Measurements from ENCODE around the gene ECM2.

The ECM2 gene

DNA sequence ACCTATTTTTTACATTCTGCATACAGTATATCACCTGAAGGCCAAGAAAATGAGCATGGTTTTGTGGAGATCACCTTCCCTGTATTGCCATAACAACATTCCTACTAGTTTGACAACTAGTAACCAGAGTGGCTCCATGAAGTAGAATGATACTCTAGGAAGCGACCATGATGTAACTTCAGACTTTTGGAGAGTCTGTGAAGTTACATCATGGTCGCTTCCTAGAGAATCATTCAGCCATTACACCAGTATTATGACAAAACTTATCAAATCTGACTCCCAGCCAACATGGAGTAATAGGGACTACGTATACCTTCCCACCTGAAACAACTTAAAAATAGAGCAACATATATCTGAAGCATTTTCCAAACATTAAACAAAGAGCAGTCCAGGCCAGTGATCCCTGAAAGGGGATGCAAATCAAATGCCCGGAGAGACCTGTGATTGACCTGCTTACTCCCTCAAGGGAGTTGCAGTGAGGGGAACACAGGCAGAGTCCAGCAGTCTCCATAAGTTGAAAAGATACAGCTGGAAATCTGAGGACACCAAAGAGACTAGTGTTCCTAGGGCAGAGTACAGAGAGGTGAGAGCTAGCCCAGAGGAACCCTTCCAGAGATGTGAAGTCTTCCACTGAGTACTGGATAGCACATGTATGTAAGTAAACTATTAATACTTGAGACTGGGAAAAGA lies 7.8 kb downstream of the ECM2 start:
- no peak for DNase-seq (ENCODE audit: low spot score)

- DNase-seq (ENCODE audit: low spot score) = no peak
These were observed 8.4 kb downstream of the ECM2 start for GRCh38 chr9:92527291-92527828.

DNA sequence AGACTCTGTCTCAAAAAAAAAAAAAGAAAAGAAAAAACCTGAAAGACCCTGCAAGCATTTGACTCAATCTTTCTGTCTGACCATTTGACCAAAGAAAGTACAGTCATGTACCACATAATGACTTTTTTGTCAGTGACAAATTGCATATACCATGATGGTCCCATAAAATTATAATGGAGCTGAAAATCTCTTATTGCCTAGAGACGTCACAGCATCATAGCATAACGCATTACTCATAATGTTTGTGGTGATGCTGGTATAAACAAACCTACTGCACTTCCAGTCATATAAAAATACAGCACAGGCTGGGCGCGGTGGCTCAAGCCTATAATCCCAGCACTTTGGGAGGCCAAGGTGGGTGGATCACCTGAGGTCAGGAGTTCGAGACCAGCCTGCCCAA lies 10.5 kb downstream of the ECM2 start:
- no peak for DNase-seq (ENCODE audit: low spot score)

DNA sequence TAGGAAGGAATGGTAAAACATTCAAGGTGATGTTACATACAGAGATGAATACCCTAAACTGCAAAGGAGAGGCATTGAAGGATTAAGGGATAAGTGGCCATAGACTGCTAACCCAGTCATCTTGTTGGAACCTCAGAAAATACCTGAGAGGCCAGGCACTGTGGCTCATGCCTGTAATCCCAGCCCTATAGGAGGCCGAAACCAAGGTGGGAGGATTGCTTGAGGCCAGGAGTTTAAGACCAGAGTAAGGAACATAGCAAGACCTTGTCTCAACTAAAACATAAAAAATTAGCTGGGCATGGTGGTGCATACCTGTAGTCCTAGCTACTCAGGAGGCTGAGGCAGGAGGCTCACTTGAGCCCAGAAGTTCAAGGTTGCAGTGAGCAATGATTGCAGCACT lies 10.9 kb downstream of the ECM2 start:
- no peak for DNase-seq (ENCODE audit: low spot score)

GRCh38 chr9:92522983-92523970 lies 12.5 kb downstream of the ECM2 start:
- no peak for DNase-seq (ENCODE audit: low spot score)

DNA sequence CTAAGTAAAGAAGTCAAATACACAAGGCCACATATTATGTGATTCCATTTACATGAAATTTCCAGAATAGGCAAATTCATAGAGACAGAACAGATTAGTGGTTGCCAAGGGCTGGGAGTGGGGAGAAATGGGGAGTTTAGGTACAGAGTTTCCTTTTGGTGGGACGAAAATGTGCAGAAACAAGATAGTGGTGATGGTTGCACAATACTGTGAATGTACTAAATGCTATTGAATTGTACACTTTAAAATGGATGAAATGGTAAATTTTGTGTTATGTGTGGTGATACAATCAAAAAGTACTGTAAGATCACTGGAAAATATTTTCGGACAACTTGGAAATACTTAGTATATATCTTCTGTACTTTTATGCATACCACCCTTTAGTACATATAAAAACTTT lies 15.0 kb downstream of the ECM2 start:
- DNase-seq (ENCODE audit: low spot score) = no peak

DNA sequence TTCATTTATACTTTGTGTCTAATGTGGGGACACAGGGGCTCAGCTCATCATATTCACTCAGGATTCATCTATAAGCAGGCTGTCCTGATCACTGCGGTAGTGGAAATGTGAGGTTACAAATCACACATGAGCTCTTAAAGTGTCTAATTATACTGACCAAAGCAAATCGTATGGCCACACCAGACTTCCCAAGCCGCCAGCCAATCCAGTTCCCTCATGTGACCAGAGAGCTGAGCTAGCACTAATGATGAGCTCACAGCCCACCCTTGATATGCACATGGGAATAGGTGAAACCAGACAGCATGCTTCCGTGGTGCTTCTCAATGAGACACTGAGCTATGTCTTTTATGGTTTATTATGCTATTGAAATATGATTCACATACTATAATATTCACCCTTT lies 17.6 kb downstream of the ECM2 start:
- no peak for DNase-seq (ENCODE audit: low spot score)

DNA sequence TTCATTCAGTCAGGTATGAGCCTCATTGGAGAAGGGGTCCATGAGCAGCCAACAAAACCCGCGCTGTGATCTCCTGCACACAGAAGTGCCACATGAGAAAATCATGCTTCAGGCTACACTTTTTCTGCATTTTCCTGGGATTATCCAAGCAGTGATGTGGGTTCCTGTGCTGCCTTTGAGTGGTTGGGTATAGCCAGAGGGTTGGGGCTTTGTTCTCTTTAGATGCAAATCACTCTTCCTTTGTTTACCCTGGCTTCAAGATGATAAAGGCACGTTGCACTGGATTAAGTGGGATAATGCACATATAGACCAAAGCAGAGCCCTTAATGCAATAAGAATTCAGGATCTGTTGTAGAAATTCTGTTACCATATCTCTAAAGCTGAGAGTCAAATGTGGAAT lies 18.7 kb downstream of the ECM2 start:
- no peak for DNase-seq (ENCODE audit: low spot score)

- no peak for DNase-seq (ENCODE audit: low spot score)
These were observed 19.3 kb downstream of the ECM2 start for GRCh38 chr9:92516521-92516920.

GRCh38 chr9:92514635-92515034 lies 21.2 kb downstream of the ECM2 start:
- no peak for DNase-seq (ENCODE audit: low spot score)

- no peak for DNase-seq (ENCODE audit: low spot score)
These were observed 22.4 kb downstream of the ECM2 start for GRCh38 chr9:92513349-92513748.

DNA sequence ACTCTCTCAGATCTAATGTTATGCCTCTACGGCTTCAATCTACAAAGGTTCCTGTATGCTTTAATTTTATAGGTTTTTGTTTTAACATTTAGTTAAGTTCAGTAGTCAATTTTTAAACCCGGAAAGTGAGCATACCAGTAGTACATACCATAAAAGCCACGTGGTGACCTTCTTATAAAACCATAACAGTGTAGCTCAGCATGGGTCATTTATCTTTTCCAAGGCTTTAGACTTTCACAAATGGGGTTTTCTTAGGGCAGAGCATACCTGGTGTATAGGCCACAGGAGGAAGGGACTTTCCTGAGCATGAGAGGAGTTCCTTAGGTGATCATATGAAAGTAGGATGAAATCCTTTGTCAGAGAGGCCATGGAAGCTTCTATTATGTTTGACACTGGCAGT lies 23.2 kb downstream of the ECM2 start:
- no peak for DNase-seq (ENCODE audit: low spot score)

GRCh38 chr9:92510747-92511146 lies 25.0 kb downstream of the ECM2 start:
- no peak for DNase-seq (ENCODE audit: low spot score)

DNA sequence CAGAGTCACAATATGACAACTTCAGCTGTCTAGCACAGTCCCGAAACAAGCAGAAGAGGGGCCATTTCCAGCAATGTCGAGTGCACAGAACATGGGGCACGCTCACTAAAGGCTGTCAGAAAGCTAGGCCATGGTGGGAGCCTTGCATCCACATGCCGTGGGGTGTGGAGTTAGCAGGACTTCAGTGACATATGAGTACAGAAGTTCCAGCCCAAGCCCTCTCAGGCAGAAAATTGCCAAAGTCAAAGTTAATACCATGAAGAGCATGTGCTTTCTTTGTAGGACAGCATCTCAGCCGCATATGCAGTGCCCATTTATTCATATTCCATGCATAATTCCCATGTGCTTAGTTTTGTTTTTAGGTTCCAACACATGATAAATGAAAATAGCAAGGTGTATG lies 26.7 kb downstream of the ECM2 start:
- DNase-seq (ENCODE audit: low spot score) = no peak

GRCh38 chr9:92508018-92508820 lies 27.6 kb downstream of the ECM2 start:
- no peak for DNase-seq (ENCODE audit: low spot score)

GRCh38 chr9:92507496-92507895 lies 28.3 kb downstream of the ECM2 start:
- no peak for DNase-seq (ENCODE audit: low spot score)

DNA sequence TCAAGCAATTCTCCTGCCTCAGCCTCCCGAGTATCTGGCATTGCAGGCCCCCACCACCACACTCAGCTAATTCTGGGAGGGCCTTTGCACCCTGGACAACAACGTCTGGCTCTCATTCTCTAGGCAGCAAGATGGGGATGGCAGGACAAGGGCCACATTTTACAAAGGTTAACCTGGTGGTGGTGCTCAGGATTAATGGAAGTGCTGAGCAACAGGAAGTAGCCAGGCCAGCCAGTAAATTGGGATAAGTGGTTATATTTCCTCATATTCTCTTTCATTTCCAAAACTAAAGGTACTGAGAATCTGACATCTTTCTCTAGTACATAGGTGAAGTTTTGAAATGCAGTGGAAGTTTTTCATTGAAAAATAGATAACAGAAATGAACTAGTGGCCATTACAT lies 28.8 kb downstream of the ECM2 start:
- no peak for DNase-seq (ENCODE audit: low spot score)

- no peak for DNase-seq (ENCODE audit: low spot score)
These were observed 29.5 kb downstream of the ECM2 start for GRCh38 chr9:92506184-92506857.

GRCh38 chr9:92504881-92505280 lies 30.9 kb downstream of the ECM2 start:
- no peak for DNase-seq (ENCODE audit: low spot score)

DNA sequence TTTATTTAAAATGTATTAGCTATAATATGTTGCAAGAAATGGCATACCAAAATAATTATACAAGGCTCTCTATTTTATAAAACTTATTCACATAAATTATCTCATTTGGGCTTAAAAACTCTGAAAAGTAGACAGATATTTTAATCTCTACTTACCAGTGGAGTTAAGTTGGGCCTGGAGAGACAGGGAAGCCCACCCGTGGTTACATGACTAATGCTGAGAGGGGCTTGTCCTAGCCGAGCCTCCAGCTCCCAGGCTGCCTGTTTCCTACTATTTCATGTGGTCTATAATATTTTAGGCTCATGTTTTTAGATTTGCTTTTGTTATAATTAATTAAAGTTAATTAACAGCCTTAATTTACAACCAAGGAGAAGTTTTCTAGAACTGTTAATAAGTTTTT lies 32.6 kb downstream of the ECM2 start:
- no peak for DNase-seq (ENCODE audit: low spot score)

DNA sequence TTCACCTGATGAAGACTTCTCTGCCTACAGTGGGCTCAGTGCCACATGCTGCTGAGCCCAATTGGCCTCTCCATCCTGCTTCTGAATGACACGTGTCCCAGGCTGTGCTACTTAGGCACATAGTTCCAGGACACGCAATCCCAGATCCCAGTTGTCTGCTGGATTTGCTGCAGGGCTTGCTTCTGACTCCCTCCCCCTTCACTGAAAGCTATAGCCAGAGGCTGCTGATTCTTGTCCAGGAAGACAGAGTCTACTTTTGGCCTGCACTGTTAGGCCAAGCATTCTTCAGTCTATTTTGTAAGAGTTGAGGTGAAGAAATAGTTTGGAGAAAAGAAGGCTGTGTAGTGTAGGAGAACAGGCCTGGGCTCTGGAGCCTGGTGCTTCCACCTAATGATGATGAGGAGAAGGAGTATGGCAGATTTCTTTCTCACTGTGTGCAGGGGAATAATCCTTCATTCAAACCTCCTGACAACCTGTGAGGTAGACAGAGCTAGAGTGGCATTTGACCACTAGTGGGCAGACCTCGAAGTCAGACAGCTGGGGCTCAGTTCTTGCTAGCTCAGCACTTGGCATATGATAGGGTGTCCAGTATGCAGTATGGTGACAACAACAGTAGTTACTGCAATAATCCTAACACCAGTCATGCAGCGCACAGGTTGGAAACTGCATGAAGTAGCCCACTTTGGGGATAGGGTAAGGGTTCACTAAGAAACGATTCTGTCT lies 34.0 kb downstream of the ECM2 start:
- no peak for DNase-seq (ENCODE audit: low spot score)
